CD4-positive, alpha-beta T cell treated with Interleukin-6 at 100 ng/mL for 8 hours (primary cell): Measurements from ENCODE around the gene HOXA3.

ENCODE experiments used
- DNase-seq: peaks from one replicate; pipeline ENCODE4 v3.0.0-alpha.2; 2020; ENCODE audit warnings: mixed read lengths, low spot score

HOXA3 gene

GRCh38 chr7:27143950-27144780, 8.2 kb downstream of the HOXA3 start:
- DNase-seq, result no peak

- DNase-seq, result no peak
These were observed 9.1 kb downstream of the HOXA3 start, which contains the start of gene HOXA5 for GRCh38 chr7:27143023-27143949. Gene HOXA5, minus strand, starts transcription at chr7:27143681. Its CDS starts 74 bp downstream, at chr7:27143607.

DNA sequence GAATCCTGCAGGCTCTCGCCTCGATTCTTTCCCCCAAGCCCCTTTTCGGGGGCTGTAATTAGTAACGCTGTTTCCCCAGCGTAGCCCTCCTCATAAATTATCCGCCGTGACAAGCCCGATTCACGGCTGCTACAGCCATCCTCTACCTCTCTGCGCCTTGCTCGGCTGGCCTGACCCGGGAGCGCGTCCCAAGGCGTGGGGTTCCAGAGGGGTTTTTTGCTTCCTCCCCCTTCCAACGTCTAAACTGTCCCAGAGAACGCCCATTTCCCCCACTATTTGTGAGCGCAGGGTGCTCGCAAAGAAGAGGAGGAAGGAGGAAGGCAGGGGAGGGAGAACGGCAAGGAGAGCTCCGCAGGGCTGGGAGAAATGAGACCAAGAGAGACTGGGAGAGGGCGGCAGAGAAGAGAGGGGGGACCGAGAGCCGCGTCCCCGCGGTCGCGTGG, 9.8 kb downstream of the HOXA3 start:
- DNase-seq, result no peak

DNA sequence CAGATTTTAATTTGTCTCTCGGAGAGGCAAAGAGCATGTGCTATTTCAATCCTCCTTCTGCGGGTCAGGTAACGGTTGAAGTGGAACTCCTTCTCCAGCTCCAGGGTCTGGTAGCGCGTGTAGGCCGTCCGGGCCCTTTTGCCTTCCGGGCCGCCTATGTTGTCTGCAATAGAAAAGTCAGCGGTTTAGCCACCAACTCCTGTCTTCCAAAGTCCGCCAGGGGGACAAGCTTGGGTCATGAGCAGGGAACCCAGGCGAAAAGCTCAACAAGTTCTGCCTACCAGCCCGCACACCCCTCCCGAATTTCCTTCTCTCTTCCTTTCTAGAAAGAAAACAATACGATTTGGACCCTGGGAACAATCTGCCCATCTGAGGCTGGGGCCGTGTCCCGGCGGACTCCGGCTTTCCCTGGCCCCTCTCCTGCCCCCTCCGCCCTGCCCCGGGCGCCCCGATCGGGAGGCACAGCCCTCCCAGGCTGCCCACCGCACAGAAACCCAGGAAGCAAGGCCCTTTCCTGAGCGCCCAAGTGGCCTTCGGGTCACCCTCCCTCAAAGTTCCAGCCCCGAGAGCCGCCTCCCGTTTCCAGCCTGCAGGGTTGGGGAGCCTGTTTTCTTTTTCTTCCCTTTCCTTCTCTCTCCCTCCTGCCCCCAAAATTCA, 10.3 kb downstream of the HOXA3 start:
- DNase-seq, result no peak

GRCh38 chr7:27141137-27141922, 11.1 kb downstream of the HOXA3 start:
- DNase-seq, result no peak

DNA sequence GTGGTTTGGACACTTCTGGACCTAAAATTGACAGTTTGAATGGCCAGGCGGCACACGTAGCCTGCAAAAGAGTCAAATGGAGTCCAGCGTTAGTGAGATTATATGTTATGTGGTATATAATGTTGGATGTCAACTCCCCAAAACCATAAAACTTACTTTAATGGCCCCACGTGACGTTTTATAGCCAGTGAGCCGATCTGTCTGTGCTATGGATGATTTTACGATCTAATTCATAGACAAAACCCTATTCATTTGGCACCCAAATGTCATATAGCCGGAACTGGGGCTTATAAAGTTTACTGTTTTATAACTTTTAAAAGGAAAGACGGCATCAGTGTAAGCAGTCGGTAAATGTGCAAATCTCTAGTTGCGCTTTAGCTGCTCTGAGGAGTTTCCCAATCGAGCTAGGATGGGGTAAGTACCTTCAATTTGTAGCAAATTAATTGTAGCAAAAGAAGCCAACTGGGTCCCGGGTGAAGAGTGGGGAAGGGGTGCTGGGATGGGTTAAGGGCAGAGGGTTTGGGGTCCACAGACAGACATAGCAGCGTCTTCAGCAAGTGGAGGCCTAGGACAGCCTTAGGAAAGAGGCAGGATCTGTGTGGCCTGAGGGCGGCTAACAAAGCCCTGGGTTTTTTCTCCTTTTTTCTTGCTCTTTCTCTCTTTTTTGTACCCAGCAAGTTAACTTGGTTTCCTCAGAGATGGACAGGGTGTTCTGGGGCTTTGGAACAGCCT, 12.1 kb downstream of the HOXA3 start:
- DNase-seq, result no peak

DNA sequence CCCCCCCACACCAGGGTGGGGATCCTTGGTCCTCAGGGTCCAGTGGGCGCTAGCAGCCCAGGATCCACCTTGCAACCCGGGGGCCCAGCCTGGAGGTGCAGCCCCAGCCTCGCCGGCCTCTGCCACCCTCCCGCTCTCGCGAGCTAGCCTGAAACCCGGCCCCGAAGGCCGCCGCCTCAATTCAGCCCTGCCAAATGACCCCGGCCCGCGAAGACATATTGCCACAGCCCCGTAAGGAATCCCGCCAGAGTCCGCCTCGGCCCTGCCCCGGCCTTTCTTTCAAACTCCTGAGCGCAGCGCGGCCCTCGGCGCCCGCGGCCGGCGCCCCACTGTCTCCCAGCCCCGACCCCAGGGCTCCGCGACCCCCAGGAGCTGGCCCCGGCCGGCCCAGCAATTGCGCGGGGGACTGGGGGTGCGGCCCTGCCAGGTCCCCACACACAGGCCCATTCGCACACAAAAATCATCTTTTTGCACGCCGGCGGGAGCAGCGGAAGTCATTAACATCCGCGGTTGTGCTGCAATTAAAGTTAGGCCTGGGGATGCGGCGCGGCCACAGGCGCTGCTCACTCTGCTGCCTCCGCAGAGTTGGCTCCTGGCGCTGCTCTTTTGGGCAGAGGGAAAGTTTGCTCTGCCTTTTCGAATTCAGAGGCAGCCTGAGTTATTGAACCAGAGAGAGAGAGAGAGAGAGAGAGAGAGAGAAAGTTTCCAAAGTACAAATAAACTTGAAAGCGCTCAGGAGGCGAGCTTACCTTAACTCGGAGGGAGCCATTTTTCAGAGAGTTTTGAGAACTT, 12.9 kb downstream of the HOXA3 start:
- no peak for DNase-seq

DNA sequence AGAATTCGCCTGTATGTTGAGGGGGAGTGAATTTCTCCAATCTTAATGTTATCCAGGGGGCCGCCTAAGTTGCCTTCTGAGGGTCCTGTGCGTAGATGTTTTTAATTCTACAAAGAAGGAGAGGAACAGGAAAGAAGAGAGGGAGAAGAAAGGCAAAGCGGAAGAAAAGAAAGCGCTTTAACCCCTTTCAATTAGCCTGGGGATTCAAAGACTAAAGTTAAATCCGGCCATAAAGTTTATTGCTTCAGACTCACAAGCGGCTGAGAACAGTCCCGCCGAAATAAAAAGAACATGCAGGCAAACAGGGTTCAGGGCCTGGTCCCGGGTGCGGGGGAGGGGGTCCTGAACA, 13.4 kb downstream of the HOXA3 start:
- no peak for DNase-seq

GRCh38 chr7:27138472-27138871, 13.9 kb downstream of the HOXA3 start:
- no peak for DNase-seq

- DNase-seq, result no peak
These were observed 14.6 kb downstream of the HOXA3 start for GRCh38 chr7:27137640-27138315.

DNA sequence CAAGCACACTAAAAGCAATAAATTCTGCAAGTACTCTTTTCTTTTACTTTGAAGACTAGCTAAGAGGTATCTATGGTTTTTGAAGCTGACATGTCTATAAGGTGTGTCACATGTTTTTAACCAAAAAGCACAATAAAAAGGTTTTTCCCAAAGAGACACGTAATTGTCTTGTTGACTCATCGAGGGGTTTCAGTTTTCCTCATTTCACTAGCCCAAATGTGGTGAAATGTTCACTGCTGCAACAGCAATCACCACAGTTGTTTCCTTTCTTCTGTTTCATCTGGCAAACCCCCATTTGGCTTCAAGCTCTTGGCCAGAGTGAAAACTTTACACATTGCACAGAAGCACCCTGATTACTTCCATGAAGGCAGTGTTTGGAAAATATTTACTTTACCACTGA, 18.0 kb downstream of the HOXA3 start:
- DNase-seq, result no peak

DNA sequence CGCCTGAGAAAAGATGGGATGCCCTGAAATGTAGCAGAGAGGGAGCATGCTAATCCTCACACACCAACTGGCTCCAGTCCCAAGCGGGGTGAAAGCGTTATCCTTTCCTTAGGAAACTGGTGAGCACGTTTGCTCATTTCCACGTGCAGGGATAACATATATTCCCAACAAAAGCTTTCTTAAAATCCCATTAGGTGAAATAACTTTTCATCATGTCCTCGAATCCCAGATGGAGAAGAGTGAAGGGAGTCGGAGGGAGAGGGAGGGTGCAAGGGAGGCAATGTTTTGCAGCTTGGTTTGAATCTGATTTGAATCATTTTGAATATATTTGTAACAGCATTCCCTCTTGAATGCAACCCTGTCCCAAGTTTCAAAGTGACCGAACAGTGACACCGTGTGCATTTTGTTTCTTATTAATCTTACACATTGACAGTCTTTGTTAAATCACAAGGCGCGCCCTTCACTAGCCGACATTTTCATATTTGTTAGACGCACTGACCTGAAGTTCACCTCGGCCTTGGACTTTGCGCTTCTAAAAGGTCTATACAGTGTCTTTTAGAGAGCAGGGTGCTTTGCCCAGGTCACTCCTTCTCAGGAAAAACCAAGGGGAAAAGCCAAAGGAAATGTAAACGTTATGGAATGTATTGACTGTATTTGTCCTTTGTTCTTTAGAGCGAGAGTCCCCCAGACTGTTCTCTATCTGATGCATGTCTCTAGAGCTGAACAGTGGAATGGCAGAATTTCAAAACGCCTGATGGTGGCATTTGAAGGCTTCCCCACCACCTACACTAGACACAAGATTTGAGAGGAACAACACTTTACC, 18.8 kb downstream of the HOXA3 start:
- DNase-seq, result no peak

GRCh38 chr7:27132978-27133377, 19.4 kb downstream of the HOXA3 start:
- no peak for DNase-seq

GRCh38 chr7:27132214-27132613, 20.2 kb downstream of the HOXA3 start:
- no peak for DNase-seq

- no peak for DNase-seq
These were observed 21.0 kb downstream of the HOXA3 start for GRCh38 chr7:27131390-27131819.

GRCh38 chr7:27130540-27131389, 21.6 kb downstream of the HOXA3 start, which contains the start of gene HOXA4:
Gene HOXA4, minus strand, starts transcription at chr7:27130757. Its CDS starts 24 bp downstream, at chr7:27130733.
- peak; percentile 80 for DNase-seq

DNA sequence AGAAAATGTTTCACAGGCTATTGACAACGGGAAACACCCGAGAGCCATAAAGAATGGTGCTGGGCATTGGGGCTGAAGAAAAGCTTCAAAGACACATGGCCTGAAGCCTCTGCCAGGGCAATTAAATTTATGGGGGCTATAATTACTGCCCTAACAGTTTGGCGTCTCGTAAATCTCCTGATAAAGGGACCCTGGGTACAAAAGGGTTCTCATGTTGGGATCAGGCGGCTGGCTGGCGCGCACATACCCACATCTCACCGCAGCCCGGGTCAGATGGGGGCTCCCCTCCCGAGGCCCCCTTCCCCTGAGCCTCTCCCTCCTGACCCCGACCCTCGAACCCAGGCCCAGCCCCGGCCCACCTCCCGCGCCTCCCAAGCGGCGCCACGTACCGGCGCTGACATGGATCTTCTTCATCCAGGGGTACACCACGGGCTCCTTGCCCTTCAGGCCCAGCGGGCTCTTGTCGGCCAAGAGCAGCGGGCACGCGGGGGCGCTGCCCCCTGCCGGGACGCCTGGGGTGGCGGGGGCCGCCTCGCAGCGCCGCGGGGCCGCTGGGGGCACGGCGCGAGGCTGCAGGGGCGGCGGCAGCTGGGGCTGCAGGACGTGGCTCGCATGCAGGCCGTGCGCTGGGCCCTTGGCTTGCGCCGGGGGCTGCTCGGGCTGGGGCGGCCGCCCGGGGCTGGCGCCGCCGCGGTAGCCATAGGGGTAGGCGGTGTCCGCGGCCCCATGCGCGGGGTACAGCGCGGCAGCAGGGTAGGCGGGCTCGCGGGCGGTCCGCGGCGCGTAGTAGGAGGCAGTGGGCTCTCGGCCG, 22.4 kb downstream of the HOXA3 start:
- DNase-seq, result no peak
